ENCODE results near the gene PLCL1. TPM values are rescaled to one million over a fixed set of nuclear protein-coding genes. Genes with fewer than 3 reads are reported as not detected.

PLCL1 gene
- total RNA-seq, 2 donors from 2014 or later: 2.0 to 2.9 TPM

DNA sequence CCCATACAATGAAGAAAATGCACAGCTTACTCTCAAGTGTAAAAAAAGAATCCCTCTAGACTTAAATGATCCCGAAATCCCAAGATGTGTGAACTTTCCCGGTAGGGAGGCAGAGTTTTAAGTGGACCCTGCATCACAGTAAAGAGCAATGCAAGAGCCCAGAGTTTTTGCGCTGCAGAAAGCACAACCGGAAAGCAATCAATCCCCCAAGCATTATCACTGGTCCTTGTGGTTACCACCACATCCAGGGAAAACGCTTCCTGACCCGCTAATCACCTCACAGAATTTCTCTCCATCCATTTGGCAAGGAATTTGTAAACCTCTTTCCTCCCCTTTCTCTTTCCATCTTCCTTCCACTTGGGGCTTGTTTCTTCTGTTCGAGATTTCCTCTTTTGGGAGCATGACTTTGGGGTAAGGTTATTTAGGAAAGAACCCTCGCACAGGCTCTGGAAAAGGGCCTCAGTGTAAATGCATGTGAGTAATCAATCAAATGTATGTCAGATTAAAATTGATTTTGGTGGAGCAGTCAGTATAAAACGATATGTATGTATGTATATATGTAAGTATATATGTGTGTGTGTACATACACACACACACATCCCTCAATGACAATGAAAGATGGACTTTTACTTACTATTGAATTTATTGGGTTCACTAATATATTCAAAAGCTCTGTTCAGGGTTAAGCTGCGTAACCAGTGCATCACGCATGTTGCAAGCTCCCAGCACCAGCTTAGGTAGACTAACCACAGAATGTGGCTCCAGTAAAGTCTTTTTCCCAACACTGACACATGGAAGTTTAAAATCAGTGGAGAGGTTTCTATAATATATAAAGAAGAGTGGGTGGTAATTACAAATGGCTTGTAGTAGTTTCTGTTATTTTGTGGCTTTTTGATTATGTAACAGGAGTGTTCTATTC is 1.6 kb downstream of the PLCL1 start:
- 32 to 42% methylated on average over 11 of the region's 11 CpGs for WGBS, 2 donors
- H3K27ac ChIP-seq: no peak overlapping the region
- no peak for ATAC-seq
- no peaks in the 10 kb centered on the region for H3K27me3 ChIP-seq
- intact Hi-C loops (cut with DNase I): no loop called here
- no peaks in the 10 kb centered on the region for H3K9me3 ChIP-seq
- H3K36me3 ChIP-seq (replicated peaks in 1 of 2; ENCODE audit: insufficient read depth in 1 of 2, low read depth in 2 of 2): no peaks in the 10 kb centered on the region
- H3K4me1 ChIP-seq: peaks cover 19% of the 10 kb centered on the region
- DNase-seq: no peak
- no peak overlapping the region for H3K4me3 ChIP-seq
- TF ChIP-seq, protein P1, sequence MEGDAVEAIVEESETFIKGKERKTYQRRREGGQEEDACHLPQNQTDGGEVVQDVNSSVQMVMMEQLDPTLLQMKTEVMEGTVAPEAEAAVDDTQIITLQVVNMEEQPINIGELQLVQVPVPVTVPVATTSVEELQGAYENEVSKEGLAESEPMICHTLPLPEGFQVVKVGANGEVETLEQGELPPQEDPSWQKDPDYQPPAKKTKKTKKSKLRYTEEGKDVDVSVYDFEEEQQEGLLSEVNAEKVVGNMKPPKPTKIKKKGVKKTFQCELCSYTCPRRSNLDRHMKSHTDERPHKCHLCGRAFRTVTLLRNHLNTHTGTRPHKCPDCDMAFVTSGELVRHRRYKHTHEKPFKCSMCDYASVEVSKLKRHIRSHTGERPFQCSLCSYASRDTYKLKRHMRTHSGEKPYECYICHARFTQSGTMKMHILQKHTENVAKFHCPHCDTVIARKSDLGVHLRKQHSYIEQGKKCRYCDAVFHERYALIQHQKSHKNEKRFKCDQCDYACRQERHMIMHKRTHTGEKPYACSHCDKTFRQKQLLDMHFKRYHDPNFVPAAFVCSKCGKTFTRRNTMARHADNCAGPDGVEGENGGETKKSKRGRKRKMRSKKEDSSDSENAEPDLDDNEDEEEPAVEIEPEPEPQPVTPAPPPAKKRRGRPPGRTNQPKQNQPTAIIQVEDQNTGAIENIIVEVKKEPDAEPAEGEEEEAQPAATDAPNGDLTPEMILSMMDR (IDR thresholded peaks at IDR 0.05): no peak
- TF ChIP-seq POLR2A (IDR thresholded peaks at IDR 0.05): no peak

GRCh38 chr2:197809064-197809463 is 4.7 kb downstream of the PLCL1 start:
- DNase-seq (no peak), ATAC-seq (no peak)
- Histone ChIP-seq H3K4me1 (peaks cover 14% of the 10 kb centered on the region), H3K9me3 (no peaks in the 10 kb centered on the region), H3K36me3 (replicated peaks in 1 of 2; ENCODE audit: insufficient read depth in 1 of 2, low read depth in 2 of 2) (no peaks in the 10 kb centered on the region), H3K27me3 (no peaks in the 10 kb centered on the region), H3K27ac (no peak overlapping the region), H3K4me3 (no peak overlapping the region)
- TF ChIP-seq, protein P1 (IDR thresholded peaks at IDR 0.05): no peak
- intact Hi-C loops (cut with DNase I): no loop called here
- 87 to 94% methylated on average over 5 of the region's 5 CpGs for WGBS, 2 donors

DNA sequence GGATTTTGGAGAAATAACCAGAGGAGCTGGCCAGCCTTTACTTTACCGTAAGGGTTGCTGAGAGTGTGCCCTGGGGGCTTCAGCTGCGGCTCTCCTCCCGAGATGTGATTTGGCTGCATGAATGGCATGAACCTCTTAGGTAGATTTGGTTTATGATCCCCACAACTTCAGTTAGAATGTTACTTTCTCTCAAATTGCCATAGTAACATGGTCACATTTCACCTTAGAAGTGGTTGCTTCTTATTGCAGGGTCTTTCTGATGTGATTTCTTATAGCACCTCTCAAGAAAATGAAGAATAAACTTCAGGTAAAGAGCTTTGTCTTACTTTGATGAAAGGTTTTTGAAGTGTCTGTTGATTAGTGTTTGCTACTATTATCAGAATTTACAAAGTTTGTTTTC is 5.6 kb downstream of the PLCL1 start:
- no peak for TF ChIP-seq POLR2A (IDR thresholded peaks at IDR 0.05)
- TF ChIP-seq, protein P1 (IDR thresholded peaks at IDR 0.05): no peak
- WGBS, 2 donors: 94 to 96% methylated on average over 3 of the region's 3 CpGs
- Histone ChIP-seq H3K27me3 (no peaks in the 10 kb centered on the region), H3K27ac (no peak overlapping the region), H3K9me3 (no peaks in the 10 kb centered on the region), H3K4me1 (peaks cover 9% of the 10 kb centered on the region), H3K4me3 (no peak overlapping the region), H3K36me3 (replicated peaks in 1 of 2; ENCODE audit: insufficient read depth in 1 of 2, low read depth in 2 of 2) (no peaks in the 10 kb centered on the region)
- intact Hi-C loops (cut with DNase I): no loop called here
- ATAC-seq (no peak), DNase-seq (no peak)

DNA sequence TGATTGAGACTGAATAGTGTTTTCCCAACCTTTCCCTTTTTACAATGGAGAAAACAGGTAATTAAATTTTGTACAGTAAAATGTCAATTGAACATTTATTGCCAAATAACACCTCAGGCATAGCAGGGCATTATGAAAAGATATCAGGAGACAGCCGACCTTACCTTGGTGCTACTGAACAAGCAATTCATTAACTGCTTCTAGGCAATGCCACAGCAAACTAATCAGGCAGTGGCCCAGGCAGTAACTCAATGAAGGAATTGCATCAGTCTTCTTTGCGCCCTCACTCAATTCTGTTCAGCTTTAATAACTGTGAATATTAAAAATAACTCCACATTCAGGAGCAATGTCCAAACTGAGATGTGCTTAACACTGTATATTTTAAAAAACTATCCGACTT is 6.1 kb downstream of the PLCL1 start:
- H3K27me3 ChIP-seq: no peaks in the 10 kb centered on the region
- intact Hi-C loops (cut with DNase I): no loop called here
- DNase-seq (no peak), ATAC-seq (no peak)
- peaks cover 4% of the 10 kb centered on the region for H3K4me1 ChIP-seq
- 47 to 52% methylated on average over 3 of the region's 3 CpGs for WGBS, 2 donors
- no peaks in the 10 kb centered on the region for H3K36me3 ChIP-seq (replicated peaks in 1 of 2; ENCODE audit: insufficient read depth in 1 of 2, low read depth in 2 of 2)
- H3K4me3 ChIP-seq: no peak overlapping the region
- TF ChIP-seq, protein P1 (IDR thresholded peaks at IDR 0.05): no peak
- no peak for TF ChIP-seq POLR2A (IDR thresholded peaks at IDR 0.05)
- no peak overlapping the region for H3K27ac ChIP-seq
- H3K9me3 ChIP-seq: no peaks in the 10 kb centered on the region
